GM12892 (cell line): ENCODE results near the gene FRMD4B.

Experiments used
- POLR2A ChIP-seq: IDR thresholded peaks from 2 replicates; pipeline ENCODE4 v1.6.1; 2011; ENCODE audit warnings: low read depth, low read length, control low read depth
- POLR2AphosphoS5 ChIP-seq: IDR thresholded peaks from 2 replicates; pipeline ENCODE4 v1.6.1; 2011; ENCODE audit warnings: low read depth, low read length, control low read depth
- TAF1 ChIP-seq: IDR thresholded peaks from 2 replicates; pipeline ENCODE4 v1.6.1; 2011; ENCODE audit warnings: low read depth, mild to moderate bottlenecking, control low read depth, low read length, borderline replicate concordance

DNA sequence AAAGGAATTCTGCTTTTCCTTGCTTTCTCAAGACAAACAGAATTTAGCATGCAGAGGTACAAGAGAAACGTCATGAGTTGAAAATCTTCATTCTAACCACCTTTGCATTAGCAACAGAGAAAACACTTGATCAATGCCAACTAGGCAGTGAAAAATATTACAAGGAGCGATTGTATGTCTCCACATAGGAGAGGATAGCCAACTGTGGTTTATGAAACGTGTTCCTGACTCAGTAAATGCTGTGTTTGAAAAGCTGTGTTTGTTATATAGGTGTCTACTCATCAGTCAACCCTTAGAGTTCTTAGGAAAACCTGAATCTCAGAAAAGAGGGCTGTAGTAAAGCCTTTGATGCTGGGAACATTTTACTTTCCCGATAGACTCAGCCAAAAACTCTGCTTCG is 102.4 kb downstream of the FRMD4B start:
- TF ChIP-seq POLR2A: no peak
- TF ChIP-seq POLR2AphosphoS5: no peak
- TF ChIP-seq TAF1: no peak
